Activated CD4-positive, CD25-positive, alpha-beta regulatory T cell treated with anti-CD3 and anti-CD28 coated beads, Interleukin-2, amount 50 U/mL, for 24 hours (primary cell): ENCODE results near the gene TCHHL1.
"Not testable (repeated sequence)": the region's sequence is repeated elsewhere in the genome, so short reads cannot be mapped to it uniquely, and the experiment has no call there.

ENCODE experiments used
- ATAC-seq, 2 donors: fragments of 150-1000 bp; cut with Tn5 transposase; one replicate each; pipeline ENCODE4 v1.10.0; 2021; ENCODE audit warnings: mild to moderate bottlenecking in 1 of 2, moderate library complexity in 1 of 2

The TCHHL1 gene

DNA sequence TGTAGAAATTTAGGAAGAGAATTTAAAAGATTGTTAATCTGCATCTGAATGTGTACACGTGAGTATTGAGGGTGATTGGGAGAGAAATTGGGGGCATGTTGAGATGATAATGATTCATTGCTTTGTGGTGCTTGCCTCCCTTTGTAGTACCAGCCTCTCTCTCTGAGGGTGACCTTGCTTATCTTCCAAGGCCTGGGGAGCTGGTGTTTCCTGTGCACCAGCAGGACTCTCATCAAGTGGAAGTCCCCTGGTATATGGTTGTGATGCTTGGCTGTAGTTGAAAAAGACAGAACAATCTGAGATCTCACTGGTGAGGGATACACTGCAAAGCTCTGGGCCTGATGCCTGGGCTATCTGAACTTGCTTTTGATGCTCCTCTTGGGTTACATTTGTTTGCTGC, 4.0 kb downstream of the TCHHL1 start:
- no peak for ATAC-seq

DNA sequence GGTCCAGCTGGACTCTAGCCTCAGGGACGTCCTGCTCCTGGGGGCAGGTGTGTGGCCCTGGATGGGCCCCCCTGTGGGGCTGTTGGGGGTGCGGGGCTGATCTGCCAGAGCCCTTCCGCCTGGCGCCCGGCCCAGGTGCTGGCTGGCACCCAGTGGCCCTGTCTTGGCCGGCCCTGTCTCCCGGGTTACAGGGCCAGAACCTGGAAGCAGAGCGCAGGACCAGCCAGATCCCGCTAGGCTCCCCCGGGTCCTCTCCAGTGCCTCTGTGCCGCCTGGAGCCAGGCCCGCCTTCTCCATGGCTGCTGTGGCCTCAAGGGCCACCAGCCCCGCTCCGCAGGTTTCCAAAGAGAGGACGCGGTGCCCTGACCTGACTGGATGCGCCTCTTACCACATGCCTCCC, 7.8 kb downstream of the TCHHL1 start:
- not testable (repeated sequence) for ATAC-seq

DNA sequence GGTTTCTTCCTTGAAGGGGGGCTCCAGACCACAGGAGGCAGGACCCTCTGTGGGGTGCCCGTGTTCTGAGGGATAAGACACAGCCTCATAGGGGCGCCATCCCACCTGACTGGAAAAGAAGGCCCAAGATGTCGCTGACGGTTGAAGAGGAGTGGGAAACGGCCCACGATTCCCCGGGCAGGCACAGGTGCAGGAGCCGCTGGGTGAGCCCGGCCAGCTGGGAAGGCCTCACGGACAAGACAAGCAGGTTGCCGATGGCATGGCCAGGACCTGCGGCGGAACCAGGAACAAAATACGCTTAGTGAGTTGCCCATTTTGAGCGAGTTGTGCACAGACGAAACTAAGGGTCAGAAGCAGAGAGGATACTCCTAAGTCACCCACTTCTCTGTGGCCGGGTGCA, 8.4 kb downstream of the TCHHL1 start:
- ATAC-seq, result not testable (repeated sequence)

DNA sequence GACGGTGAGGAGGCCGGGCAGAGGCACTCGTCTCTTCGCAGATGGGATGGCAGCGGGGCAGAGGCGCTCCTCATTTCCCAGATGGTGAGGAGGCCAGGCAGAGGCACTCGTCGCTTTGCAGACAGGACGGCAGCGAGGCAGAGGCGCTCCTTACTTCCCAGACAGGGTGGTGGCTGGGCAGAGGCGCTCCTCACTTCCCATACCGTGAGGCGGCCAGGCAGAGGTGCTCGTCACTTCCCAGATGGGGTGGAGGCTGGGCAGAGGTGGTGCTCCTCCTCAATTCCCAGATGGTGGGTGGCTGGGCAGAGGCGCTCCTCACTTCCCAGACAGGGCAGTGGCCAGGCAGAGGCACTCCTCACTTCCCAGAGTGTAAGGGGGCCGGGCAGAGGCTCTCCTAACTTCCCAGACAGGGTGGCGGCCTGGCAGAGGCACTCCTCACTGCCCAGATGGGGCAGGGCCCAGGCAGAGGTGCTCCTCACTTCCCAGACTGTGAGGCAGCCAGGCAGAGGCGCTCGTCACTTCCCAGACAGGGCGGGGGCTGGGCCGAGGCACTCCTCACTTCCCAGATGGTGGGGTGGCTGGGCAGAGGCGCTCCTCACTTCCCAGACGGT, 9.9 kb downstream of the TCHHL1 start:
- ATAC-seq, result no peak

DNA sequence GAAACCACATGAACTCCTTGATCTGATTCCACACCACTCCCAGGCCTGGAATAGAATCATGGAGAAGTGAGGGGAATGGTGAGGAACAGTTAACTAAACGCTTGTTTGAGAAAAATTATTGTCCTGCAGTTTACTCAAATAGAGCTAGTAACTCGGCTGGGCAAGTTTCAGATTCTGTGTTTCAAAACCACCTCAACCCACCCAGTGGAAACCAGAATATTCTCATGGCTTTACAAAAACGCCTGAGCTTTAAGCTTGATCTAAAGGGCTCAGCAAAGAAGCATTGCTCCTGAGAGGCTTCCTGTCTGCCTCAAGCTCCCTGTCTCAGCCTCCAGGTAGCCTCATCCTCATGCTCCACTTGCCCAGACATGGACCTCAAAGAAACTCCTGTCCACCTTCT, 16.6 kb downstream of the TCHHL1 start:
- no peak for ATAC-seq

DNA sequence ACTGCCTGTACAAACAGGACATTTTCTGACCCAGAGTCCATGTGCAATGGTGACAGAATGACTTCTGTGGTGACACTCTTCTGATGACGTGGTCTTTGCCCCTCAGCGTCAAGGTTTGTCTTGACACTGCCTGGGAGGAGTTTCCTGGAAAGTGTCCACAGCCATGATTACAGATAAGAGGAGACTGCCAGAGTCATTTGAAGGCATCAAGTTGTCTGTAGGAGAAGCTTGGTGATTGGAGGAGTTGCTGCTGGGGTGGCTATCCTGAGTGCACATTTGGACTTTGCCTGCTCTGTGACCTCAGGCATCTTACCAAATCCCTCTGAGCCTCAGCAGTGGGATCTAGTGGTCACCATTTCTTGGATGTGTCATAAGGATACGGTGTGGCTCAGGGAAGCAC, 17.7 kb downstream of the TCHHL1 start:
- ATAC-seq, result no peak

DNA sequence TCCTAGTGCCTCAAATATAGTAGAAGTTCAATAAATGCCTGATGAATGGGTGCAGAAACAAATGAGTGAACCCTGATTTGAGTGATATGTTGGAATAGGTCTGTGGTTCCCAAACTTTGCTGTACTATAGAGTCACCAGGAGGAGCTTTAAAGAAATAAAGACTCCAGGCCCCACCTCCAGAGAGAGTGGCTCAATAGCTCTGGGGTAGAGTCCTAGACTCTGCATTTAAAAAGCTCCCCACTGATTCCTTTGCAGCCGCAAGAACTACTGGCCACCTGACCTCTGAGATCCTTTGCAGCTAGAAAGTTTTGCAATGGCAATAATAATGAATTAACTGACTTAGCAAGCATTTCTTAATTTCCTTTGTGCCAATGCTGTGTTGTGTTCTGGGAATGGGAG, 20.9 kb downstream of the TCHHL1 start:
- ATAC-seq, result no peak

DNA sequence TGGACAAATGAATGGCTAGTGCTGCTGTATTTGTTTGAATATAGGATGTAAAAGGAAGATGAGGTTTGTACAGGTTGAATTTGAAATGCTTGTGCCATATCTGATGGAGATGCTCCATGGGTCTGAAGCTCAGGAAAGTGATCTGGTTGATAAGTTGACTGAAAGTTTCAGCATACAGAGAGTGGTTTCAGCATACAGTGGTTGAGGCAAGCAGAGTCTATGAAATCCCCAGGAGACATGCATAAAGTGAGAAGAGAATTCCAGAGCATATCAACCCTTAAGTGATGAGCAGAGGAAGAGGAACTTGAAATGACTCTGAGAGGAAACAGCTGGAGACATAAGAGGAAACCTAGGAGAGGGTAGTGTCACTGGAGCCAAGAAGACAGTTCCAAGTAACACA, 21.7 kb downstream of the TCHHL1 start:
- no peak for ATAC-seq

DNA sequence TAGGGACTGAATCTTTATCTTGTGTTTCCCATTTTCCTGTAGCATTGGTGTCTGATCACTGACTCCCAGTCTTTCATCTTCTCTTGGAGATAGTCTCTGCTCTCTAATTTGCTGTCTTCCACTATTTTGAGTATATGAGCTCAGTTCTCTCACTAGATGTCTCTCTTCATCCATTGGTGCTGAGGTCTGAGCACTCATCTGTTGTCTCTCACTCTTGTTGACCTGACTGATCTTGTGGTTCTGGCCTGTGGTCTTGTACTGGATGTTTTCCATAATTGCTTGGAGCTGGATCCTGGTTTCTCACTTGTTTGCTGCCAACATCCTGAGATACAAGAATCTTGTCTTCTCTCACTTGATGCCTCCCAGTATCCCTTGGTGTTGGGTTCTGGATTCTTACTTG, 26.9 kb downstream of the TCHHL1 start:
- no peak for ATAC-seq

DNA sequence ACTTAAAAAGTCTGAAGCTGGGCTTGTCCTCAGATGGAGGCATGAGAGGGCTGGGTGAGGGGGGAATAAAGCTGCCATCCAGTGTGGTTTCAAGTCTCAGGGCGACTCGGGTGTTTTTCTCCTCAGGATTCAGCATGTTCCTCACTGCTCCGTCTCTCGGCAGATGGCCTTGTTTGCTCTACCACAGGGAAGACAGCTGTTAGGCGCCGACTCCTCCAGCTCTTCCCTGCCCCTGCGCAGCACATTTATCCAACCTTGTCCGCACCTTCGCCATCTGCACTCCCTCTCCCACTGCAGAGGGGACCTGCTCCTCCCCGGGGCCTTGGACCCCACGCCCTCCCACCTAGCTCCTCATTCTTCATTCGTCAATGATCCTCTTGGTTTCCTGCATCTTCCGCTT, 35.5 kb downstream of the TCHHL1 start:
- no peak for ATAC-seq

DNA sequence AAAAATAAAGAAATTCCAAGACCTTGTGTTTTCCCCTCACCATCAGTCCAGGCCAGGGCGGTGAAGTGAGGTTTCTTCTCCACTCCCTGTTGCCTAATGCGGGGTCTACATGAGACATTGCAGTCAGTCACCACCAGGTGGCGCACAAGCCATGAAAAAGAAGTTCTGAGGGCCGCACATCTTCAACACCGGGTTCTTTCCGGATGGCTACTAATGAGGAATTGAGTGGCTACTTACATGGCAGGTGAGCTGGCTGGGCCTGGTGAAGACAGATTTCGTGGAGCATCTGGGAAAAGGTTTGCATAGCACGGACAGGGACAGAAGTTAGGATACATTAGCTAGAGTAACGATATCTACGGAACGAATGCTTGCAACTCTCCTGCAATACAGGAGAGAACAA, 36.3 kb downstream of the TCHHL1 start:
- no peak for ATAC-seq

DNA sequence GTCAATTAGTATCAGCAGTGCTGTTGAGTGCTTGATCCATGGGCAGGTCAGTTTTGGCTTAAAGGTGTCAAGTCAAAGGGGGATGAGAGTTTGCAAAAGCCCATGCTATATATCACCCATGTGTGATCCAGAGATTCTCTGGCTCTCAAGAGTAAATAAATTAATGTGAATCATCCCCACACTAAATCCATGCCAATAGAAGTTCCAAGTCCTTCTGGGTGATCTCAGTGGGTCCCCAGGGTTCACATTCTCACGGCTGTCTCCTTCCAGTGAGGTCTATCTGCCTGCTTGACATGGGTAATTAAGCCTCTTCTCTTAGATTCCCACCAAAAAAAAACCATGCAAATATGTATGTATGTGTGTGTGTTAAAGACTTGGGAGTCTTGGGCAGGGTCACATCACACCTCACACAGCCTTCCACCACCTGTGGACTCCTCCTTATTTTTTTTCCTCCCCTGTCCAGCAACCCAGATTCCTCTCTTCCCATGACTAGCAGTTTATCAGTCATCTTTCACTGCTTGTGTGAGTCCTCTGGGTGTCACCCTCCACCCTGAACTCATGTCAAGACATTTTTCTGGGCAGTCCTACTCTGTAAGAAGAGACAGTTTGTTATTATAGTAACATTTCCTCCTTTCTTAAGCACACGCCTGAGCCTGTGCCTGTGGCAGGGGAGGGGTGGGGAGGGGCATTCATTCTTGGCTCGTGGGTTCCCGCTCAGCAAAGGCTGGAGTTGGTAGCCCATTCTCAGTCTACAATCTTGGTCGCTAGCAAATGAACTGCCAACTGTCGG, 37.8 kb downstream of the TCHHL1 start:
- no peak for ATAC-seq

DNA sequence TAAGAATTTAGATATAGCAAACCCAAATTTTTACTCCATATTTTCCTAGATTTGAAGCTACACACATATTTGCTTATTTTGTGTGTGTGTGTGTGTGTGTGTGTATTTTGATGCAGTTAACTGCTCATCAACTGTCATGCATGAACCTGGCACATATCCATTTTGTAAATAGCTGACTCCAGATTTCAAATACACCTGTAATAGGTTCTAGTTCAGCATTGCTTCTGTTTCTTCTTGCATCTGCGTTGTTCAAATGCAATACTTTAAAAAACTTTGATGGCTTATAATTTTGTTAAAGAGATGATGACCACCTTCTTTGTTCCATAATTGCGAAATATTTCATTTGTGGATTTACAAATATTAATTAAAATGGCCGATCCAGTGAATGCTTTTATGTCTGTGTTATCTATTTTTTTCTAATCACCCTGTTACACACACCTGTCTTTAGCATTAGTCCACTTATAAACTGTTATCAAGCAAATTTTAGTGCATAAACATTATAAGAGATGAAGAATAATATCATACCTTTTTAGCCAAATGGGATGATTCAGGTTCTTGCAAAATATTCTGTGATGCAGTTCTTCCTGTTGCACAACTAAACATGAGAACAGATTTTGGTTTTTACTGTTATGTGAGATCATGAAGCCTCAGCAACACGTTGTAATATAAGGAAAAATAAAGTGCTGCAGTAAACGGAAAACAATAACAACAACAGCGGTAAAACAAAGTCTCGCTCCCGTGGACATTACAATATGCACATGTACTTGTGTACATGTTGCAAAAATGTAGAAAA, 39.4 kb downstream of the TCHHL1 start:
- ATAC-seq, result no peak

DNA sequence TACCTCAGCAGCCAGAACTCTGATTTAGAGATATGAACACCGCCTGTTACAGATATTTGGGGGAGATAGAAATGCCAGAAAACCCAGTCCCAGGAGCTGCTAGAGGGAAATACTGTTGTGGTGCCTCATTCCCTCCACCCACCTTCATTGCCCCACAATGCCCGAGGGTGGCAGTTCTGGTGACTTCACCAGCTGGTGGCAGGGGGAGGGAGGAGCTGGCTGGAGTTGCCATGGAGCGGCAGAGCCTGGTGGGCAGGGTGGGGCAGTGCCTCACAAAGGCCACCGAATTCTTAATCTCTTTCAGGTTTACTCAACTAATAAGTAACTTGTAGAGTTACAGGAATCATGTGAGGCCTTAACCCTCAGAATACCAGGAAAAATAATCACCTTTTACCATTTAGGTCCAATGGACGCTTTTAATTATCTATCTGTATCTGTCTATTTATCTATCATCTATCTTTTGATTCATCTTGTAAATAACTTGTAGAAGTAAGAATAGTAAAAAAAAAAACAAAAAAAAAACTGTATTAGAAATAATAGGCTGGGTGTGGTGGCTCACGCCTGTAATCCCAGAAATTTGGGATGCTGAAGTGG, 40.4 kb downstream of the TCHHL1 start:
- peak; percentile 11 to 17 for ATAC-seq

DNA sequence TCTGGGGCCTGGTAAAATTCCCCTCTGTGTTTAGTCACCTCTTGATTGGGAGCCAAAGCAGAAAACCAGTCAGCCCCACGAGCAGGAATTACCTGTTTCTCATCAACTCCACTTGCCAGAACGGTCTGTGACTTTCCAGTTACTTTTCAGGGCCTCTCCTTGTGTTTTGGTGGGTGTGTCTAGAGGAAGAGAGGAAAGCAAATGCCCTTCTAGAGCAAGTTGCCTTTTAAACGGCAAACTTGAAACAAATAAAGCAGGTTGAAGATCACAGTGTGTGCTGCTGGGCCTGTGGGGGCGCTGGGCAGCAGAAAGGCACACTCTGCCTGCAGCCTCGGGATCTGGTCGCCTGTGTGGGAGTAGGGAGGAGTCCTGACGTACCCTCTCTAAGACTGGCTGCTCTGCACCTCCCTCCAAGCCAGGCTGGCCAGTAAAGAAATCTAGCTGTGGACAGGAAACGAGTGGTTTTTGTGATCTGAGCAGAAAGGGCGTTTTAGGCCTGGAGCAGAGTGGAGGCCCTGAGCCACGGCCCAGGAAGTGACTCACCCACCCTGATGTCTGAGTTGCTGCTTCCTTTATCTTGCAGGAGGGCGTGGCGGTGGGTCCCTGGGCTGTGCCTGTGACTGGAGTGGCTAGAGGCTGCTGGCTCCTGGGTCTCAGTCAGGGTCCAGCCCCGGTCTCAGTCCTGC, 41.0 kb downstream of the TCHHL1 start:
- ATAC-seq, result peak; percentile 96

DNA sequence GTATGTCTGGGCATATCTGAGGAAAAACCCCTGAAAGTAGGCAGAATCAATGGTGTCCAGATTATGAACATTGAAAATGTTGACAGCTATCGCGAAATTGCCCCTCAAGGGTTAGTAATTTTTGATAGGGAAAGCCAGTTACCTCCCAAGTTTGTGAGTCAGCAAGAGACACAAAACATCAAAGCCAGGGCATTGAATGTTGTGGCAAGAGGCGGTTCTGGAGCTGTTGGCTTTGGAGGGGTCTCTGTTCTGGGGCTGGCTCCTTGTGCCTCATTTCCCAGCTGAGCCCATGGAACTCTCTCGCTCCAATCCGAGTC, 41.5 kb downstream of the TCHHL1 start:
- no peak for ATAC-seq

DNA sequence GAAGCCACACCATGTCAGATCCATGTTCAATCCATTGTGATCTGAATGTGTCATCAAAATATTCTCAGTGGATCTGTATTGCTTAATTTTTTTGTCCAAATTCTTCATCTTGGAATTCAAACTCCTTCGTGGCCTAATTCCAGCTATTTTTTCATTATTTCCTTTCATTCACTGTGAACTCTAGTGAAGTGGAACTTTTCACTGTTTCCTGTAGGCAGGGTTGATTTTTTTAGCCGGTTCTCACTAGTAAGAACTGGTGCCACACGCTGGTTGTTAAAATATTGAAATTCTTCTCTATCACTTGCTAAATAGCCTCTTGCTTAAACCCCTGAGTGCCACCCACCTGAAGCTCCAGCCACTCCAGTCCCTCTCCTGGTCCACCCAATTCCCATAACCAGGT, 44.5 kb downstream of the TCHHL1 start:
- ATAC-seq, result no peak

DNA sequence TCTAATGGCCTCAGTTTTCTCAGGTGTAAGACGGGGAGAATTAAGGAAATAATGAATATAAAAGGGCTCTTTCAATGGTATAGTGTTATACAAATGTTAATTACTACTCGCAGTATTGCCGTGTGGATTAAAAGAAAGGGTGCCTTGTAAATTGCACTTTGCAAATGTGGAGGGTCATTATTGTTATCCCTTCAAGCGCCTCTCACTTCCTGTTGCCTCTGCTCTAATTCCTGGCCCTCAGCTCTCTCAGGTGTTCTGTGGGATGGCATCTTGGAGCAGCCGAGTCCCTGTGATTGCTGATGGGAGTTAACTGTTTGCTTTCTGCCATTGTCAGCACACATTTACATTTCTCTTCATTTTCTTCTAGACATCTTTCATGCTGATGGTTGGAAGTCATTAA, 45.0 kb downstream of the TCHHL1 start:
- no peak for ATAC-seq

DNA sequence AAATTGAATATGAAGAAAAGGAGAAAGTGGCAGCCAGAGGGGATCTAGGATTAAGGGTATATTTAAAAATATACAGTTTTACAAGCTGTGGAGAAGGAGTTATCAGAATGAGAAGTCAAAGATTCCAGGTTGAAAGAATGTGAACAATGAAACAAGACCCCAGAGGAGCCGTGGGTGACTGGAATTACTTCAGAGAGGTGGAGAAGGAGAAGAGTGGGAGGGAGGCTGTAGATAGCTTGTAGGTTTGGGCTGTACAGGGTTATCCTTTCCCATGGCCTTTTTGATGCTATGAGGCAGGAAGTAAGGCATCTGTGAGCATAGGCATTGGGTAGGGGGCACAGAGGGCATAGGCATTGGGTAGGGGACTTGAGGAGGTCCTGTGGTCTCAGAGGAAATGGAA, 46.8 kb downstream of the TCHHL1 start:
- ATAC-seq, result no peak

DNA sequence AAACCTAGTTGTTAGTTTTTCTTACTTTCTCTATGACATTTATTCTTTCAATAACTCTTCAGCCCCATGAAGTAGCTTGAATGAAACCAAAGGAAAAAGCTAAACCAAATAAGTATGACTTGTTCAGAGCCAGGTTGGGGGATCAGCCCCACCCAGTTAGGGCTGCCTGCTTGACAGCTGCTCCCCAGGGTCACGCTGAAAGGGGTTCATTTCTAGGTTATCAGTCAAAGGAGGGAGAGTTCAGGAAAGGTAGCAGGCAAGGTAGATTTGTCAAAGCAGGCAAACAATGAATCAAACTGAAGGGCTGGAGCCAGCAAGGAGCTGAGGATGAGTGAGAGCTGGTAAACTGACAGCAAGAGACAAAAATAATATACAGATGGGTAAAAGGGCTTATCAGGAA, 49.0 kb downstream of the TCHHL1 start:
- ATAC-seq, result no peak

DNA sequence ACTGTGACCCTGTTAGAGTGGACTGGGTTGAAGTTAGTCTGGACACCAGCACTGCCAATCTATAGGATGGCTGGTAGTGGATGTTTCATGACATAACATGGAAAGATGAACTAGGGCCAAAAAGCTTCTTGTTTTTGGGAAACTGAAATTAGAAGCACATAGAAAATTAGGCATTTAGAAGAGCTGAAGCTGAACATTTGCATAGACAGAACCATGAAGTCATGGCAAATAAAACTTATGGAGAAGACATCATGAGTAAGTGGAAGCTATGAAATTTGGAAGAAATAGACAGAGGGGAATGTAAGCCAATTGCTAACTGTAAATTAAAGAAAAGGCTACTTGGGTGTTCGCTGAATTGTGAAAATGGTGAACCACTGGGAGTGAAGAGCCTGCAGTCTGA, 49.4 kb downstream of the TCHHL1 start:
- ATAC-seq, result no peak

DNA sequence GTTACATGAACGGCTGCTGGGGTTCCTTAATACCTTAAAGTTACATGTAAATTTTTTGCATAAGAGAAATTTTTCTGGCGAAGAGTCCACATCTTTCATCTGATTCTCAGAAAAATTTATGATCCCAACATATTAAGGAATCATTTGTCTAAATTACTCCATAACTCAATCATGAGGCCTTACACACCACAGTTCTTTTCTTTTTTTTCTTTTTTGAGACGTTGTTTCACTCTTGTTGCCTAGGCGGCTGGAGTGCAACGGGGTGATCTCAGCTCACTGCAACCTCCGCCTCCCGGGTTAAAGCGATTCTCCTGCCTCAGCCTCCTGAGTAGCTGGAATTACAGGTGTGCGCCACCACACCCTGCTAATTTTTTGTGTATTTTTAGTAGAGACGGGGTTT, 50.0 kb downstream of the TCHHL1 start:
- ATAC-seq, result no peak
